HEK293 (cell line): ENCODE results near the gene JPH2.

ENCODE experiments used
- CTCF ChIA-PET: fragments of 350-600 bp; formaldehyde crosslinking; extraction: SDS; loops from one replicate; lab custom pipeline; 2021; ENCODE audit warnings: antibody characterized with exemption; lab: Yijun Ruan, JAX
- POLR2A ChIA-PET: fragments of 300-600 bp; formaldehyde crosslinking; extraction: SDS; loops from one replicate; lab custom pipeline; 2020; ENCODE audit warnings: antibody characterized with exemption, inconsistent platforms; lab: Yijun Ruan, JAX
- H3K27ac ChIP-seq: fragments of 200-500 bp; sonication (Bioruptor generic); 2 replicates; pipeline ENCODE4 v1.5.1; 2014; ENCODE audit warnings: low read depth, low read length, control low read depth, inconsistent platforms; ENCODE audit errors: extremely low read depth
- H3K36me3 ChIP-seq, 2 experiments: fragments of 200-500 bp in 1 of 2; sonication (Bioruptor generic) in 1 of 2; 1 replicate in 1 of 2; 2 replicates in 1 of 2; pipeline ENCODE4 v1.5.1; 2014 to 2017; ENCODE audit warnings: inconsistent platforms in 2 of 2, low read length in 2 of 2; ENCODE audit not compliant: control insufficient read depth in 2 of 2, insufficient read depth in 1 of 2
- H3K4me1 ChIP-seq: fragments of 200-500 bp; sonication (Bioruptor generic); 2 replicates; pipeline ENCODE4 v1.5.1; 2014; ENCODE audit warnings: mild to moderate bottlenecking, low read length, inconsistent platforms; ENCODE audit not compliant: control insufficient read depth, insufficient read depth
- H3K4me3 ChIP-seq: 2 replicates; pipeline ENCODE4 v1.5.1; 2011; ENCODE audit warnings: low read depth, mild to moderate bottlenecking, control low read depth, low read length, moderate library complexity
- H3K9me3 ChIP-seq: fragments of 200-500 bp; sonication (Bioruptor generic); 2 replicates; pipeline ENCODE4 v1.5.1; 2014; ENCODE audit warnings: low read depth, low read length, inconsistent platforms; ENCODE audit not compliant: control insufficient read depth, insufficient read depth
- FEZF1 ChIP-seq: fragments of 450-650 bp; formaldehyde crosslinking; IDR thresholded peaks from 2 replicates; pipeline ENCODE4 v1.5.1; 2016; ENCODE audit warnings: missing biosample characterization, missing genetic modification characterization
- KLF1 ChIP-seq: fragments of 450-650 bp; formaldehyde crosslinking; IDR thresholded peaks from 2 replicates; pipeline ENCODE4 v1.5.1; 2016; ENCODE audit warnings: missing biosample characterization, missing genetic modification characterization
- MYNN ChIP-seq: fragments of 450-650 bp; formaldehyde crosslinking; IDR thresholded peaks from 2 replicates; pipeline ENCODE4 v1.5.1; 2016; ENCODE audit warnings: missing biosample characterization, missing genetic modification characterization, borderline replicate concordance
- TCF7L2 ChIP-seq: IDR thresholded peaks from 2 replicates; pipeline ENCODE4 v1.6.1; 2011; ENCODE audit warnings: low read depth, mild to moderate bottlenecking, inconsistent platforms, low read length, moderate library complexity, borderline replicate concordance
- WT1 ChIP-seq: fragments of 450-650 bp; formaldehyde crosslinking; IDR thresholded peaks from 2 replicates; pipeline ENCODE4 v1.5.1; 2016; ENCODE audit warnings: missing biosample characterization, missing genetic modification characterization
- ZBTB20 ChIP-seq: fragments of 450-650 bp; formaldehyde crosslinking; IDR thresholded peaks from 2 replicates; pipeline ENCODE4 v1.5.1; 2016; ENCODE audit warnings: missing biosample characterization, missing genetic modification characterization
- ZBTB7A ChIP-seq: fragments of 450-650 bp; formaldehyde crosslinking; IDR thresholded peaks from 2 replicates; pipeline ENCODE4 v1.5.1; 2016; ENCODE audit warnings: low read depth, missing biosample characterization, missing genetic modification characterization
- ZEB2 ChIP-seq: fragments of 450-650 bp; formaldehyde crosslinking; IDR thresholded peaks from 2 replicates; pipeline ENCODE4 v1.5.1; 2016; ENCODE audit warnings: missing biosample characterization, missing genetic modification characterization
- ZNF146 ChIP-seq: fragments of 450-650 bp; formaldehyde crosslinking; IDR thresholded peaks from 2 replicates; pipeline ENCODE4 v1.5.1; 2016; ENCODE audit warnings: missing biosample characterization, missing genetic modification characterization
- ZNF2 ChIP-seq: fragments of 450-650 bp; formaldehyde crosslinking; IDR thresholded peaks from 2 replicates; pipeline ENCODE4 v1.5.1; 2016; ENCODE audit warnings: missing biosample characterization, missing genetic modification characterization
- ZNF24 ChIP-seq: fragments of 450-650 bp; formaldehyde crosslinking; IDR thresholded peaks from 2 replicates; pipeline ENCODE4 v1.5.1; 2016; ENCODE audit warnings: missing biosample characterization, missing genetic modification characterization
- ZNF274 ChIP-seq, 2 experiments: fragments of 200-500 bp in 1 of 2; fragments of 450-650 bp in 1 of 2; sonication (Bioruptor generic) in 1 of 2; formaldehyde crosslinking in 1 of 2; IDR thresholded peaks; 2 replicates each; pipeline versions ENCODE4 v1.5.1 to v1.6.1; 2014 to 2016; ENCODE audit warnings: borderline replicate concordance in 1 of 2, inconsistent platforms in 1 of 2, low read length in 1 of 2, missing biosample characterization in 1 of 2, missing genetic modification characterization in 1 of 2
- ZNF292 ChIP-seq: fragments of 450-650 bp; formaldehyde crosslinking; IDR thresholded peaks from 2 replicates; pipeline ENCODE4 v1.5.1; 2016; ENCODE audit warnings: low read depth, missing biosample characterization, missing genetic modification characterization, borderline replicate concordance
- ZNF335 ChIP-seq: fragments of 450-650 bp; formaldehyde crosslinking; conservative IDR thresholded peaks from 2 replicates; pipeline ENCODE4 v1.5.1; 2016; ENCODE audit warnings: missing biosample characterization, missing genetic modification characterization
- ZNF629 ChIP-seq: fragments of 450-650 bp; formaldehyde crosslinking; IDR thresholded peaks from 2 replicates; pipeline ENCODE4 v1.5.1; 2017; ENCODE audit warnings: missing biosample characterization, missing genetic modification characterization
- ZNF791 ChIP-seq: fragments of 450-650 bp; formaldehyde crosslinking; IDR thresholded peaks from 2 replicates; pipeline ENCODE4 v1.5.1; 2016; ENCODE audit warnings: missing biosample characterization, missing genetic modification characterization
- TF ChIP-seq, protein P1 (sequence below): fragments of 450-650 bp; formaldehyde crosslinking; IDR thresholded peaks from 2 replicates; pipeline ENCODE4 v1.5.1; 2016; ENCODE audit warnings: missing biosample characterization, missing genetic modification characterization
- TF ChIP-seq, protein P2 (sequence below): fragments of 450-650 bp; formaldehyde crosslinking; IDR thresholded peaks from 2 replicates; pipeline ENCODE4; 2016; ENCODE audit warnings: missing biosample characterization, missing genetic modification characterization
- TF ChIP-seq, protein P3 (sequence below): sonication (generic); formaldehyde crosslinking; IDR thresholded peaks from 2 replicates; pipeline ENCODE4 v1.8.1; 2022; ENCODE audit warnings: mild to moderate bottlenecking, moderate library complexity, missing genetic modification reagents
- TF ChIP-seq, protein P4 (sequence below): IDR thresholded peaks from 2 replicates; pipeline ENCODE4 v1.6.1; 2011; ENCODE audit warnings: mild to moderate bottlenecking, low read depth, low read length, borderline replicate concordance
- TF ChIP-seq, protein P5 (sequence below): fragments of 450-650 bp; formaldehyde crosslinking; IDR thresholded peaks from 2 replicates; pipeline ENCODE4 v1.5.1; 2016; ENCODE audit warnings: missing biosample characterization, missing genetic modification characterization

JPH2 gene

GRCh38 chr20:44080646-44081267 lies 106.2 kb downstream of the JPH2 start (continued):
- TF ChIP-seq, protein P1, sequence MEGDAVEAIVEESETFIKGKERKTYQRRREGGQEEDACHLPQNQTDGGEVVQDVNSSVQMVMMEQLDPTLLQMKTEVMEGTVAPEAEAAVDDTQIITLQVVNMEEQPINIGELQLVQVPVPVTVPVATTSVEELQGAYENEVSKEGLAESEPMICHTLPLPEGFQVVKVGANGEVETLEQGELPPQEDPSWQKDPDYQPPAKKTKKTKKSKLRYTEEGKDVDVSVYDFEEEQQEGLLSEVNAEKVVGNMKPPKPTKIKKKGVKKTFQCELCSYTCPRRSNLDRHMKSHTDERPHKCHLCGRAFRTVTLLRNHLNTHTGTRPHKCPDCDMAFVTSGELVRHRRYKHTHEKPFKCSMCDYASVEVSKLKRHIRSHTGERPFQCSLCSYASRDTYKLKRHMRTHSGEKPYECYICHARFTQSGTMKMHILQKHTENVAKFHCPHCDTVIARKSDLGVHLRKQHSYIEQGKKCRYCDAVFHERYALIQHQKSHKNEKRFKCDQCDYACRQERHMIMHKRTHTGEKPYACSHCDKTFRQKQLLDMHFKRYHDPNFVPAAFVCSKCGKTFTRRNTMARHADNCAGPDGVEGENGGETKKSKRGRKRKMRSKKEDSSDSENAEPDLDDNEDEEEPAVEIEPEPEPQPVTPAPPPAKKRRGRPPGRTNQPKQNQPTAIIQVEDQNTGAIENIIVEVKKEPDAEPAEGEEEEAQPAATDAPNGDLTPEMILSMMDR = peak; percentile 92
- TF ChIP-seq, protein P2, sequence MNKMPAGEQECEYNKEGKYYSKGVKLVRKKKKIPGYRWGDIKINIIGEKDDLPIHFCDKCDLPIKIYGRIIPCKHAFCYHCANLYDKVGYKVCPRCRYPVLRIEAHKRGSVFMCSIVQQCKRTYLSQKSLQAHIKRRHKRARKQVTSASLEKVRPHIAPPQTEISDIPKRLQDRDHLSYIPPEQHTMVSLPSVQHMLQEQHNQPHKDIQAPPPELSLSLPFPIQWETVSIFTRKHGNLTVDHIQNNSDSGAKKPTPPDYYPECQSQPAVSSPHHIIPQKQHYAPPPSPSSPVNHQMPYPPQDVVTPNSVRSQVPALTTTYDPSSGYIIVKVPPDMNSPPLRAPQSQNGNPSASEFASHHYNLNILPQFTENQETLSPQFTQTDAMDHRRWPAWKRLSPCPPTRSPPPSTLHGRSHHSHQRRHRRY = no peak
- TF ChIP-seq ZBTB7A (tag by site-specific recombination) (no peak), ZNF146 (tag by site-specific recombination) (no peak), ZBTB20 (tag by site-specific recombination) (no peak), ZNF2 (tag by site-specific recombination) (peak; percentile 63; the same call in 1 of the 2 replicates), ZNF629 (tag by site-specific recombination) (peak; percentile 72), ZNF274 (IDR thresholded peaks at IDR 0.05; ENCODE audit: low read length) (no peak), ZNF274 (tag by site-specific recombination; IDR thresholded peaks at IDR 0.05; ENCODE audit: borderline replicate concordance) (no peak)
- TF ChIP-seq, protein P3, sequence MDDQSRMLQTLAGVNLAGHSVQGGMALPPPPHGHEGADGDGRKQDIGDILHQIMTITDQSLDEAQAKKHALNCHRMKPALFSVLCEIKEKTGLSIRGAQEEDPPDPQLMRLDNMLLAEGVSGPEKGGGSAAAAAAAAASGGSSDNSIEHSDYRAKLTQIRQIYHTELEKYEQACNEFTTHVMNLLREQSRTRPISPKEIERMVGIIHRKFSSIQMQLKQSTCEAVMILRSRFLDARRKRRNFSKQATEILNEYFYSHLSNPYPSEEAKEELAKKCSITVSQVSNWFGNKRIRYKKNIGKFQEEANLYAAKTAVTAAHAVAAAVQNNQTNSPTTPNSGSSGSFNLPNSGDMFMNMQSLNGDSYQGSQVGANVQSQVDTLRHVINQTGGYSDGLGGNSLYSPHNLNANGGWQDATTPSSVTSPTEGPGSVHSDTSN (CRISPR knock-in tag) = no peak

- POLR2A ChIA-PET = interaction anchor here (0.5 kb wide), 1 partner anchor 635 kb away, joined by 3 read pairs; no protein-coding TSS in a partner anchor
- CTCF ChIA-PET = interaction anchor here (0.5 to 7.2 kb wide), 31 partner anchors 10 to 1290 kb away, joined by 3 to 105 read pairs (median 4); no protein-coding TSS in a partner anchor
- Histone ChIP-seq H3K4me1 (no peaks in the 10 kb centered on the region), H3K27ac (no peak overlapping the region), H3K9me3 (no peaks in the 10 kb centered on the region)
- TF ChIP-seq KLF1 (tag by site-specific recombination) (no peak), FEZF1 (tag by site-specific recombination) (no peak), ZNF292 (tag by site-specific recombination) (no peak), ZEB2 (tag by site-specific recombination) (no peak), ZNF791 (tag by site-specific recombination) (no peak), MYNN (tag by site-specific recombination) (no peak), TCF7L2 (no peak), ZNF24 (tag by site-specific recombination) (no peak), ZNF335 (no peak), WT1 (no peak)
- TF ChIP-seq, protein P4, sequence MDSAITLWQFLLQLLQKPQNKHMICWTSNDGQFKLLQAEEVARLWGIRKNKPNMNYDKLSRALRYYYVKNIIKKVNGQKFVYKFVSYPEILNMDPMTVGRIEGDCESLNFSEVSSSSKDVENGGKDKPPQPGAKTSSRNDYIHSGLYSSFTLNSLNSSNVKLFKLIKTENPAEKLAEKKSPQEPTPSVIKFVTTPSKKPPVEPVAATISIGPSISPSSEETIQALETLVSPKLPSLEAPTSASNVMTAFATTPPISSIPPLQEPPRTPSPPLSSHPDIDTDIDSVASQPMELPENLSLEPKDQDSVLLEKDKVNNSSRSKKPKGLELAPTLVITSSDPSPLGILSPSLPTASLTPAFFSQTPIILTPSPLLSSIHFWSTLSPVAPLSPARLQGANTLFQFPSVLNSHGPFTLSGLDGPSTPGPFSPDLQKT = no peak
- TF ChIP-seq, protein P5, sequence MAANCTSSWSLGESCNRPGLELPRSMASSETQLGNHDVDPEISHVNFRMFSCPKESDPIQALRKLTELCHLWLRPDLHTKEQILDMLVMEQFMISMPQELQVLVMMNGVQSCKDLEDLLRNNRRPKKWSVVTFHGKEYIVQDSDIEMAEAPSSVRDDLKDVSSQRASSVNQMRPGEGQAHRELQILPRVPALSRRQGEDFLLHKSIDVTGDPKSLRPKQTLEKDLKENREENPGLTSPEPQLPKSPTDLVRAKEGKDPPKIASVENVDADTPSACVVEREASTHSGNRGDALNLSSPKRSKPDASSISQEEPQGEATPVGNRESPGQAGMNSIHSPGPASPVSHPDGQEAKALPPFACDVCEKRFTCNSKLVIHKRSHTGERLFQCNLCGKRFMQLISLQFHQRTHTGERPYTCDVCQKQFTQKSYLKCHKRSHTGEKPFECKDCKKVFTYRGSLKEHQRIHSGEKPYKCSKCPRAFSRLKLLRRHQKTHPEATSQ = no peak
- TF ChIP-seq, all 188 proteins: peak for 0
- H3K4me3 ChIP-seq = no peak overlapping the region
- no peaks in the 10 kb centered on the region for H3K36me3 ChIP-seq
Observed at GRCh38 chr20:44080064-44080463, 106.9 kb downstream of the JPH2 start.
